ENCODE data around the gene ARMC5. TPM values are rescaled to one million over a fixed set of nuclear protein-coding genes. Genes with fewer than 3 reads are reported as not detected.
"Not testable (repeated sequence)": the region's sequence is repeated elsewhere in the genome, so short reads cannot be mapped to it uniquely, and the experiment has no call there.

ARMC5 gene
- total RNA-seq, 4 donors from 2014 or later: 4.7 to 14.2 (median 8.7) TPM

DNA sequence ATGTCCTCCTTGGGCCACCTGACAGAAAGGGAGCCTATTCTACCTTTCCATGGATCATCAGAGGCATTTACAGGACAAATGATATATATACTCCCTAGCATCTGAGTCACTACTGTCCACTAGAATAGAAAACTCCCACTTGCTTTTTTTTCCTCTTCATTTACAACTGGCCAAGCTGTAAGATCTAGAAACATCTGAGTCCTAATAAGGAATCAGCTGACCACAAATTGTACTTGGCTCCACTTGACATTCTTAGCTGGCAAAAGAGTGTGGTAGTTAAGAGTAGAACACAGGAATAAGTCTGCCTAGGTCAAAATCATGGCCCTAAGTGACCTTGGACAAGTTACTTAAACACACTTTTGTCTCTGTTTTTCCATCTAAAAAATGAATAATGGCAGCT is 43.7 kb downstream of the ARMC5 start:
- TF ChIP-seq POLR2AphosphoS5 (IDR thresholded peaks at IDR 0.05) (no peak), EP300 (IDR thresholded peaks at IDR 0.05) (no peak), POLR2A (IDR thresholded peaks at IDR 0.05) (no peak)
- TF ChIP-seq, protein P1, sequence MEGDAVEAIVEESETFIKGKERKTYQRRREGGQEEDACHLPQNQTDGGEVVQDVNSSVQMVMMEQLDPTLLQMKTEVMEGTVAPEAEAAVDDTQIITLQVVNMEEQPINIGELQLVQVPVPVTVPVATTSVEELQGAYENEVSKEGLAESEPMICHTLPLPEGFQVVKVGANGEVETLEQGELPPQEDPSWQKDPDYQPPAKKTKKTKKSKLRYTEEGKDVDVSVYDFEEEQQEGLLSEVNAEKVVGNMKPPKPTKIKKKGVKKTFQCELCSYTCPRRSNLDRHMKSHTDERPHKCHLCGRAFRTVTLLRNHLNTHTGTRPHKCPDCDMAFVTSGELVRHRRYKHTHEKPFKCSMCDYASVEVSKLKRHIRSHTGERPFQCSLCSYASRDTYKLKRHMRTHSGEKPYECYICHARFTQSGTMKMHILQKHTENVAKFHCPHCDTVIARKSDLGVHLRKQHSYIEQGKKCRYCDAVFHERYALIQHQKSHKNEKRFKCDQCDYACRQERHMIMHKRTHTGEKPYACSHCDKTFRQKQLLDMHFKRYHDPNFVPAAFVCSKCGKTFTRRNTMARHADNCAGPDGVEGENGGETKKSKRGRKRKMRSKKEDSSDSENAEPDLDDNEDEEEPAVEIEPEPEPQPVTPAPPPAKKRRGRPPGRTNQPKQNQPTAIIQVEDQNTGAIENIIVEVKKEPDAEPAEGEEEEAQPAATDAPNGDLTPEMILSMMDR (IDR thresholded peaks at IDR 0.05): no peak
- Histone ChIP-seq H3K27ac (no peak overlapping the region), H3K36me3 (peaks cover 0 to 45% of the 10 kb centered on the region in 2 donors), H3K9me3 (no peaks in the 10 kb centered on the region), H3K4me1 (peaks cover 4 to 43% (median 12%) of the 10 kb centered on the region in 3 donors), H3K27me3 (no peaks in the 10 kb centered on the region), H3K4me3 (no peak overlapping the region)
- no peak for ATAC-seq

DNA sequence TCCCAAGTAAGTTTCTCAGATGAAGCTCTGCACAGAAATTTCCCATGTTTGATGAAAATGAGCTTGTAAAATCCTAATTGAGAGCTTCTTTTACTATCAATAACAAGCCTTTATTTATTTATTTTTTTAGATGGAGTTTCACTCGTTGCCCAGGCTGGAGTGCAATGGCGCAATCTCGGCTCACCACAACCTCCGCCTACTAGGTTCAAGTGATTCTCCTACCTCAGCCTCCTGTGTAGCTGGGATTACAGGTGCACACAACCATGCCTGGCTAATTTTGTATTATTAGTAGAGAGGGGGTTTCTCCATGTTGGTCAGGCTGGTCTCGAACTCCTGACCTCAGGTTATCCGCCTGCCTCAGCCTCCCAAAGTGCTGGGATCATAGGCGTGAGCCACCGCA is 44.3 kb downstream of the ARMC5 start:
- Histone ChIP-seq H3K36me3 (peaks cover 0 to 39% of the 10 kb centered on the region in 2 donors), H3K4me1 (peaks cover 4 to 43% (median 12%) of the 10 kb centered on the region in 3 donors)
- H3K4me3 ChIP-seq, H3K27ac ChIP-seq, H3K9me3 ChIP-seq, H3K27me3 ChIP-seq, ATAC-seq: not testable (repeated sequence)
- whole genome bisulfite sequencing, 2 donors (ENCODE audit: low coverage in 1 of 2): 89 to 91% methylated on average over 6 to 7 of the region's 8 CpGs

DNA sequence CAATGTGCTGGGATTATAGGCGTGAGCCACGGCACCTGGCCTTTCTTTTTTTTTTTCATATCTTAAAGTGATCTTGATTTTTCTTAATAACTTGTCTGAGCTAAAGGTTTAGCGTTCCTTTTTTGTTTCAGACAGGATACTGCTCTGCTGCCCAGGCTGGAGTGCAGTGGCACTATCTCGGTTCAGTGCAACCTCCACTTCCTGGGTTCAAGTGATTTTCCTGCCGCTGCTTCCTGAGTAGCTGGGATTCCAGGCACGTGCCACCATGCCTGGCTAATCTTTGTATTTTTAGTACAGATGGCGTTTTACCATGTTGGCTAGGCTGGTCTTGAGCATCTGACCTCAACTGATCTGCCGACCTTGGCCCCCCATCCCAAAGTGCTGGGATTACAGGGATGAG is 44.9 kb downstream of the ARMC5 start:
- 42 to 48% methylated on average over 3 to 6 of the region's 8 CpGs for WGBS, 2 donors (ENCODE audit: low coverage in 1 of 2)
- no peak for TF ChIP-seq EP300 (IDR thresholded peaks at IDR 0.05)
- TF ChIP-seq POLR2AphosphoS5 (IDR thresholded peaks at IDR 0.05): no peak
- no peak for TF ChIP-seq POLR2A (IDR thresholded peaks at IDR 0.05)
- TF ChIP-seq, protein P1 (IDR thresholded peaks at IDR 0.05): no peak
- Histone ChIP-seq H3K4me3 (no peak overlapping the region), H3K36me3 (peaks cover 0 to 33% of the 10 kb centered on the region in 2 donors), H3K27ac (no peak overlapping the region), H3K27me3 (no peaks in the 10 kb centered on the region), H3K9me3 (no peaks in the 10 kb centered on the region), H3K4me1 (peaks cover 4 to 48% (median 14%) of the 10 kb centered on the region in 3 donors)
- ATAC-seq: no peak

DNA sequence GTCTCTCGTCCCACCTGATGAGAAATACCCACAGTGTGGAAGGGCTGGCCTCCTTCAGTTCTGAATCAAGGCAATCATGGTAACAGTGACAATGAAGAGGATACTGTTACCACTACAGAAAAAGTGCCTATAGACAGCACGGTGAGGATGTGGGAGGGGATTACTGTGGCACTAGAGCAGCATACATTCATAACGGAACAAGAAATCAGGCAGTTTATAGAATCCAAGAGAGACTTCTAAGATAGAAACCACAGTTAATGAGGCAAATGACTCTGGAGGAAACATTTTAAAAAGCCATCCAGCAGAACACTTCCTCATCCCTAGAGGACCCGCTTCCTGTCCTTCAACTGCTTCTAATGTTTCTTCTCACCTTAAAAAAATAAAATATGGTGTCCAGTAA is 46.2 kb downstream of the ARMC5 start:
- no peaks in the 10 kb centered on the region for H3K9me3 ChIP-seq
- no peak overlapping the region for H3K27ac ChIP-seq
- no peak overlapping the region for H3K4me3 ChIP-seq
- WGBS, 2 donors (ENCODE audit: low coverage in 1 of 2): 67 to 71% methylated on average over 3 of the region's 4 CpGs
- H3K27me3 ChIP-seq: no peaks in the 10 kb centered on the region
- TF ChIP-seq POLR2A (IDR thresholded peaks at IDR 0.05) (no peak), EP300 (IDR thresholded peaks at IDR 0.05) (no peak), POLR2AphosphoS5 (IDR thresholded peaks at IDR 0.05) (no peak)
- TF ChIP-seq, protein P1 (IDR thresholded peaks at IDR 0.05): no peak
- H3K36me3 ChIP-seq: peaks cover 0 to 20% of the 10 kb centered on the region in 2 donors
- H3K4me1 ChIP-seq: peaks cover 8 to 61% (median 19%) of the 10 kb centered on the region in 3 donors
- no peak for ATAC-seq

DNA sequence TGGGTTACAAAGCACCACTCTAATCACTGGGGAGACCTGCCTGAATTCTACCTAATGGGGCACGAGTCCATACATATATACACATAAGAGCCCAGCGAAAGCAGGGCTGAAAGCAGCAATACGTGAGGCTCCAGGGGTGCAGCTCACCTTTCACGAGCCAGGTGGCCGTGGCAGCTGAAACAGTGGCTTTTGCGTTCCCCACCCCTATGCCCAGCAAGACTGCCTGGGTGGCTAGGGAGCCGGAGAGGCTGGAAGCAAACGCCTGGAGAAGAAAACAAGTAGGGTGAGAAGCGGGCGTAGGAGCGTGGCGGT is 48.3 kb downstream of the ARMC5 start:
- Histone ChIP-seq H3K27me3 (no peaks in the 10 kb centered on the region), H3K36me3 (peaks cover 0 to 19% of the 10 kb centered on the region in 2 donors), H3K9me3 (no peaks in the 10 kb centered on the region), H3K27ac (peak overlapping the region; percentile 95 to 97 (median 96)), H3K4me3 (peak overlapping the region; percentile 97 to 98), H3K4me1 (peaks cover 8 to 59% (median 19%) of the 10 kb centered on the region in 3 donors)
- no peak for TF ChIP-seq POLR2AphosphoS5 (IDR thresholded peaks at IDR 0.05)
- 0% methylated on average over 1 of the region's 12 CpGs; no CpG with 5 or more reads in 1 of the 2 donors for WGBS, 2 donors (ENCODE audit: low coverage in 1 of 2)
- no peak for ATAC-seq

DNA sequence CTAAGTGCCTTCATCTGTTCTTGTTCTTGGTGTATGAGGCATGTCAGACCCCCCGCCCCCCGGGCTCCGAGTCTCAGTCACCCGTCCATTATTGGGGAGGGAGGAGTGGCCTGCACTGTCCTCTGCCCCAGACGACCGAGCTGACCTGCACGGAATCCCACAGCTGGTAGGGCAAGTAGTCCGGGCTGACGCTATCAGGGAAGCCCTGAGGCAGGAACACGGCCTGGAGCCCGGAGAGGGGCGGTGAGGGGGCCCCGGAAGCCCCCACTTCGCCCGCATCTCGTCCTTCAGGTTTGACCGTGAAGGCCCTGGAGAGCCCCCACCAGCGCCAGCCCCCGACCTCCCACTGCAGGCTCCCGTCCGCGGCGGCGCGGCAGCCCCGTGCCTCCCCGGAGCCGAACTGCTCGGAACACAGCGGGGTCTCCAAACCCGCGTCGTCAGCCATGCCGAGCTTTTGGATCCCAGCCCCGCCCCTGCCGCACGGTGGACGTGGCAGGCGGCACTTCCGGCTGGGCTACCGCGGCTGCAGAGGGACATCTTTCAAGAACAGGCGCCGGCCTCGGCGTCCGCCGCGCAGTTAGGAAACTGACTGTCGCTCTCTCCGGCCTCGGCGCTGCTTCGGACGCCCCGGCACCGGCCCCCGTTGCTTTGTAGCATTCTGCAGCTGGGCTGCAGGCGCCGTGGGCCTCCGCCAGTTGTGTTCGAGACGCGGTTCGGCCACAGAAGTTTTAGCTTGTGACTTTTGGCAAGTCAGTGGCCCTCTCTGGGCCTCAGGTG is 48.8 kb downstream of the ARMC5 start, which contains the start of gene RUSF1:
Gene RUSF1, minus strand, starts transcription at position 463 of the 777 bp plus-strand sequence. Its CDS starts 18 bp downstream, at position 445.
- Histone ChIP-seq H3K4me1 (peaks cover 8 to 54% (median 19%) of the 10 kb centered on the region in 3 donors), H3K4me3 (peak within 1 kb of the TSS; percentile 97 to 98), H3K36me3 (peaks cover 0 to 19% of the 10 kb centered on the region in 2 donors), H3K9me3 (no peaks in the 10 kb centered on the region), H3K27ac (peak within 1 kb of the TSS; percentile 95 to 97 (median 96)), H3K27me3 (no peaks in the 10 kb centered on the region)
- WGBS, 2 donors (ENCODE audit: low coverage in 1 of 2): 0% methylated on average over 14 of the region's 65 CpGs; no CpG with 5 or more reads in 1 of the 2 donors
- no peak for TF ChIP-seq EP300 (IDR thresholded peaks at IDR 0.05)
- peak; percentile 82 to 85 for TF ChIP-seq POLR2A (IDR thresholded peaks at IDR 0.05)
- peak; percentile 95 for TF ChIP-seq POLR2AphosphoS5 (IDR thresholded peaks at IDR 0.05)
- TF ChIP-seq, protein P1 (IDR thresholded peaks at IDR 0.05): no peak
- ATAC-seq: peak; percentile 96
